ENCODE measurements around the gene ARHGEF3. TPM values are rescaled to one million over a fixed set of nuclear protein-coding genes. Genes with fewer than 3 reads are reported as not detected.

The ARHGEF3 gene
- total RNA-seq, 4 donors from 2014 or later, result 3.1 to 11.6 (median 5.7) TPM

GRCh38 chr3:56836276-56837163 lies 34.8 kb upstream of the ARHGEF3 start:
- in situ Hi-C loops (cut with MboI; ENCODE audit: low sequenced_read_pairs in 4 of 4) (no loop called here), intact Hi-C loops (cut with DNase I; ENCODE audit: low total_unique reads) (no loop called here)

GRCh38 chr3:56835650-56836227 lies 34.0 kb upstream of the ARHGEF3 start:
- DNase-seq, result no peak
- TF ChIP-seq POLR2A (IDR thresholded peaks at IDR 0.05), result no peak
- no peak for TF ChIP-seq CTCF (IDR thresholded peaks at IDR 0.05 in 4 of 5, conservative IDR thresholded peaks at IDR 0.05 in 1 of 5)
- Histone ChIP-seq H3K36me3 (no peaks in the 10 kb centered on the region), H3K4me1 (no peaks in the 10 kb centered on the region), H3K27me3 (no peaks in the 10 kb centered on the region), H3K27ac (no peak overlapping the region), H3K9me3 (no peaks in the 10 kb centered on the region), H3K4me3 (no peak overlapping the region)
- ATAC-seq, result no peak
- intact Hi-C loops (cut with DNase I; ENCODE audit: low total_unique reads) (no loop called here), in situ Hi-C loops (cut with MboI; ENCODE audit: low sequenced_read_pairs in 4 of 4) (no loop called here)

More at GRCh38 chr3:56836276-56837163, 34.8 kb upstream of the ARHGEF3 start:
- no peaks in the 10 kb centered on the region for H3K27me3 ChIP-seq
- H3K27ac ChIP-seq, result no peak overlapping the region
- no peaks in the 10 kb centered on the region for H3K36me3 ChIP-seq
- H3K9me3 ChIP-seq, result no peaks in the 10 kb centered on the region
- no peak for DNase-seq
- no peak overlapping the region for H3K4me3 ChIP-seq
- TF ChIP-seq CTCF (IDR thresholded peaks at IDR 0.05 in 4 of 5, conservative IDR thresholded peaks at IDR 0.05 in 1 of 5) (no peak), POLR2A (IDR thresholded peaks at IDR 0.05) (no peak)
- no peak for ATAC-seq
- no peaks in the 10 kb centered on the region for H3K4me1 ChIP-seq

GRCh38 chr3:56833536-56833935 lies 31.8 kb upstream of the ARHGEF3 start:
- H3K4me1 ChIP-seq, result no peaks in the 10 kb centered on the region
- no peak overlapping the region for H3K4me3 ChIP-seq
- no peak for TF ChIP-seq CTCF (IDR thresholded peaks at IDR 0.05 in 4 of 5, conservative IDR thresholded peaks at IDR 0.05 in 1 of 5)
- no peak for TF ChIP-seq POLR2A (IDR thresholded peaks at IDR 0.05)
- no peak overlapping the region for H3K27ac ChIP-seq
- in situ Hi-C loops (cut with MboI; ENCODE audit: low sequenced_read_pairs in 4 of 4), result no loop called here
- no peak for ATAC-seq
- DNase-seq, result no peak
- no peaks in the 10 kb centered on the region for H3K27me3 ChIP-seq
- intact Hi-C loops (cut with DNase I; ENCODE audit: low total_unique reads), result no loop called here
- no peaks in the 10 kb centered on the region for H3K9me3 ChIP-seq
- no peaks in the 10 kb centered on the region for H3K36me3 ChIP-seq

GRCh38 chr3:56833022-56833421 lies 31.3 kb upstream of the ARHGEF3 start:
- Histone ChIP-seq H3K9me3 (no peaks in the 10 kb centered on the region), H3K27me3 (no peaks in the 10 kb centered on the region), H3K4me3 (no peak overlapping the region), H3K27ac (no peak overlapping the region), H3K36me3 (no peaks in the 10 kb centered on the region), H3K4me1 (no peaks in the 10 kb centered on the region)
- DNase-seq (no peak), ATAC-seq (no peak)
- intact Hi-C loops (cut with DNase I; ENCODE audit: low total_unique reads), result no loop called here
- in situ Hi-C loops (cut with MboI; ENCODE audit: low sequenced_read_pairs in 4 of 4), result no loop called here
- TF ChIP-seq CTCF (IDR thresholded peaks at IDR 0.05 in 4 of 5, conservative IDR thresholded peaks at IDR 0.05 in 1 of 5) (no peak), POLR2A (IDR thresholded peaks at IDR 0.05) (no peak)
